ENCODE data around the gene DLK1.

GRCh38 chr14:100727873-100728240 lies 1.2 kb downstream of the DLK1 start:
- no peak for TF ChIP-seq CTCF (conservative IDR thresholded peaks at IDR 0.05)
- no peak for TF ChIP-seq ZFX (IDR thresholded peaks at IDR 0.05)
